Esophagus muscularis mucosa (tissue), 4 donors: ENCODE results near the gene NNMT.

ENCODE experiments used
- EP300 ChIP-seq: sonication (generic); formaldehyde crosslinking; IDR thresholded peaks from one replicate; pipeline ENCODE4 v1.6.1; 2017; ENCODE audit warnings: antibody characterized with exemption
- POLR2A ChIP-seq: fragments of 450-650 bp; IDR thresholded peaks from one replicate; pipeline ENCODE4 v1.6.1; 2017; ENCODE audit warnings: antibody characterized with exemption, moderate library complexity, mild to moderate bottlenecking, low read depth
- POLR2AphosphoS5 ChIP-seq, 2 donors: sonication (generic); formaldehyde crosslinking; IDR thresholded peaks; one replicate each; pipeline ENCODE4 v1.6.1; 2017; ENCODE audit warnings: antibody characterized with exemption in 2 of 2
- TF ChIP-seq, protein P1 (sequence below), 3 experiments: fragments of 200-600 bp in 2 of 3; fragments of 450-650 bp in 1 of 3; sonication (generic) in 2 of 3; IDR thresholded peaks; one replicate each; pipeline ENCODE4 v1.5.1; 2017 to 2019; ENCODE audit warnings: antibody characterized with exemption in 3 of 3, mild to moderate bottlenecking in 2 of 3, moderate library complexity in 1 of 3

DNA sequence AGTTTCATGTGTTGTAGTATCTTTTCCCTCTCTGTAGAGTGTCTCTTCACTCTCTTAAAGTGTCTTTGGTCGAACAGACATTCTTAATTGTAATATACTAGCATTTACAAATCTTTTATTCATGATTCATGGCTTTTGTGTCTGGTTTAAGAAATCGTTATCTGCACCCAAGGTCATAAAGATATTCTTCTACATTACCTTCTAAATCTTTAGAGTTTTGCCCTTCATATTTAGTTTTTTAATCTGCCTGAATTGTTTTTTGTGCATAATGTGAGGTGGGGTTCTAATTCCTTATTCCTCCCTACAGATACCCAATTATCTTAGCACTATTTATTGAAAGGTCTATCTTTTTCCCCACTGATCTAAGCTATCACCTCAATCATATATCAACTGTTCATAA is 9.0 kb upstream of the NNMT start:
- TF ChIP-seq POLR2AphosphoS5 (IDR thresholded peaks at IDR 0.05) (no peak), POLR2A (no peak), EP300 (no peak)
- TF ChIP-seq, protein P1, sequence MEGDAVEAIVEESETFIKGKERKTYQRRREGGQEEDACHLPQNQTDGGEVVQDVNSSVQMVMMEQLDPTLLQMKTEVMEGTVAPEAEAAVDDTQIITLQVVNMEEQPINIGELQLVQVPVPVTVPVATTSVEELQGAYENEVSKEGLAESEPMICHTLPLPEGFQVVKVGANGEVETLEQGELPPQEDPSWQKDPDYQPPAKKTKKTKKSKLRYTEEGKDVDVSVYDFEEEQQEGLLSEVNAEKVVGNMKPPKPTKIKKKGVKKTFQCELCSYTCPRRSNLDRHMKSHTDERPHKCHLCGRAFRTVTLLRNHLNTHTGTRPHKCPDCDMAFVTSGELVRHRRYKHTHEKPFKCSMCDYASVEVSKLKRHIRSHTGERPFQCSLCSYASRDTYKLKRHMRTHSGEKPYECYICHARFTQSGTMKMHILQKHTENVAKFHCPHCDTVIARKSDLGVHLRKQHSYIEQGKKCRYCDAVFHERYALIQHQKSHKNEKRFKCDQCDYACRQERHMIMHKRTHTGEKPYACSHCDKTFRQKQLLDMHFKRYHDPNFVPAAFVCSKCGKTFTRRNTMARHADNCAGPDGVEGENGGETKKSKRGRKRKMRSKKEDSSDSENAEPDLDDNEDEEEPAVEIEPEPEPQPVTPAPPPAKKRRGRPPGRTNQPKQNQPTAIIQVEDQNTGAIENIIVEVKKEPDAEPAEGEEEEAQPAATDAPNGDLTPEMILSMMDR (IDR thresholded peaks at IDR 0.05) = no peak
